Measurements from ENCODE around the gene RELT.

DNA sequence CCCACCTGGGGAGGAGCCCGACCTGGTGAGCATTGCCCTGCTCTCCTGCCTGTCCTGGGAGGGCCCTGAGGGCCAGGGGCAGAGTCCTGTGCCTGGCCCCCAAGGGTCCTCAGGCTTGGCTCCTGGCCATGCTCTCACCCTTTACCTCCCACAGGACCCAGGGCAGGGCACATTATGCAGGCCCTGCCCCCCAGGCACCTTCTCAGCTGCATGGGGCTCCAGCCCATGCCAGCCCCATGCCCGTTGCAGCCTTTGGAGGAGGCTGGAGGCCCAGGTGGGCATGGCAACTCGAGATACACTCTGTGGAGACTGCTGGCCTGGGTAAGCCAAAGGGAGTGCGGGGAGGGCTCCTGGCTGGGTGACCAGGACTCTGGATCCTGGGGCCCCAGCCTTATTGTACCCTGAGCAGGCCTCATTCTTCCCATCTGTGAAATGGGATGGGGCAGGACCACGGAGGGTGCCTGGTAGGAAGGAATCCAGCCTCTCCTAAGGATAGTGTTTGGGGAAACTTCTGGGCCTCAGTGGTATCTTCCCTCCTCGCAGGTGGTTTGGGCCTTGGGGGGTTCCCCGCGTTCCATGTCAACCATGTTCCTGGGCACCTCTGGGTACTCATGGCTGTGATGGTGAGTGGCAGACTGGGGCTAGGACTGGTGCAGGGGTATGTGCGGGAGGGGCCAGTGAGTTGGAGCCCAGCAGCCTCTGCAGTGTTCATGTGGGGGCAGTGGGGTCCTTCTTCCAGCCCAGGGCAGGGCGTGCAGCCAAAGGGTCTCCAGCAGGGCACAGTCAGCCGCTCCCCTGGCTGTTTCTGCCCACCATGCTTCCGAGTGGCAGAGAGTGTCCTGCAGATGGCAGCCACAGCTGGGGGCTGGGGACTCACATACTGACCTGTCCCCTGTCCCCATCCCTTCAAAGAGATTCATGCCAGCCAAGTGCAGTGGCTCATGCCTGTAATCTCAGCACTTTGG lies 14.7 kb downstream of the RELT start:
- TF ChIP-seq, protein P1, sequence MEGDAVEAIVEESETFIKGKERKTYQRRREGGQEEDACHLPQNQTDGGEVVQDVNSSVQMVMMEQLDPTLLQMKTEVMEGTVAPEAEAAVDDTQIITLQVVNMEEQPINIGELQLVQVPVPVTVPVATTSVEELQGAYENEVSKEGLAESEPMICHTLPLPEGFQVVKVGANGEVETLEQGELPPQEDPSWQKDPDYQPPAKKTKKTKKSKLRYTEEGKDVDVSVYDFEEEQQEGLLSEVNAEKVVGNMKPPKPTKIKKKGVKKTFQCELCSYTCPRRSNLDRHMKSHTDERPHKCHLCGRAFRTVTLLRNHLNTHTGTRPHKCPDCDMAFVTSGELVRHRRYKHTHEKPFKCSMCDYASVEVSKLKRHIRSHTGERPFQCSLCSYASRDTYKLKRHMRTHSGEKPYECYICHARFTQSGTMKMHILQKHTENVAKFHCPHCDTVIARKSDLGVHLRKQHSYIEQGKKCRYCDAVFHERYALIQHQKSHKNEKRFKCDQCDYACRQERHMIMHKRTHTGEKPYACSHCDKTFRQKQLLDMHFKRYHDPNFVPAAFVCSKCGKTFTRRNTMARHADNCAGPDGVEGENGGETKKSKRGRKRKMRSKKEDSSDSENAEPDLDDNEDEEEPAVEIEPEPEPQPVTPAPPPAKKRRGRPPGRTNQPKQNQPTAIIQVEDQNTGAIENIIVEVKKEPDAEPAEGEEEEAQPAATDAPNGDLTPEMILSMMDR (IDR thresholded peaks at IDR 0.05; ENCODE audit: insufficient read depth, low read depth, low read length) = no peak
- TF ChIP-seq EZH2 (IDR thresholded peaks at IDR 0.05; ENCODE audit: insufficient read depth, low read length) = no peak

Data from astrocyte (in vitro differentiated cells and primary cell).